ENCODE data around the gene SCD. TPM values are rescaled to one million over a fixed set of nuclear protein-coding genes. Genes with fewer than 3 reads are reported as not detected.

Gene SCD
- total and polyA plus RNA-seq, 2 of the 13 experiments (the other 11 are each of a cell fraction or from before 2014, with no cell fraction given): 492 to 512 TPM

DNA sequence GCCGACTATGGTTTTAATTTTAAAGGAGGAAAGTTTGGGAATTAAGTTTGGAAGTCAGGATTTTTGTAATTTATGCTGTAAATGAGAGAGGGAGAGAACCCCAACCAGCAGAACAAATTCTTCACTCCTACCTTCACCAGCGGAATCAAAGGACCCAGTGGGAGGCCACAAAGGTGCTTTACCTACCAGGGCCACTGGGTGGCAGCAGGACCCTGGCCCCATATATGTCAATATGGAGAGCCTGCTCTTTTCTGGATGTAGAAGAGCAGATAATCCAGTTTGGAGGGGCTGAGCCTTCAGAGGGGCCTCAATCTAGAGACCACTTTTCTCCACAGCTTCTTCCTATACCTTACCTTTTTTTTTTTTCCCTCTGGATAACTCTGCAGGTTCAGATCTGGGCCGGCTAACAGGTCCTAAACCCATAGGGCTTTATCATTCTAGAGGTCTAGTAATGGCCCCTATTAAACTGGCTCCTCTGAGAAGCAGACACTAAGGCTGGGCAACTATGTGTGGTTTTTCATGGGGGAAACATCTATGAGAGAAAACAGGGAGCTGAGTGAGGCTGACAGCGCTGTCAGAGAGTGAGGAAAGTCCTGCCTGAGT lies 8.5 kb upstream of the SCD start (continued):
- TF ChIP-seq ZNF792 (CRISPR knock-in tag; IDR thresholded peaks at IDR 0.05) (no peak), ZNF143 (CRISPR knock-in tag; IDR thresholded peaks at IDR 0.05) (no peak), ZIK1 (CRISPR knock-in tag; IDR thresholded peaks at IDR 0.05; ENCODE audit: borderline replicate concordance, low read depth) (no peak), ZNF24 (IDR thresholded peaks at IDR 0.05) (no peak), ZNF780A (CRISPR knock-in tag; IDR thresholded peaks at IDR 0.05) (no peak), CEBPB (IDR thresholded peaks at IDR 0.05; ENCODE audit: borderline replicate concordance, low read depth, low read length) (no peak), ZNF674 (CRISPR knock-in tag; IDR thresholded peaks at IDR 0.05; ENCODE audit: low read depth) (no peak), ZBTB1 (CRISPR knock-in tag; IDR thresholded peaks at IDR 0.05; ENCODE audit: borderline replicate concordance) (no peak), TSC22D2 (CRISPR knock-in tag; IDR thresholded peaks at IDR 0.05; ENCODE audit: borderline replicate concordance) (no peak), ZNF235 (CRISPR knock-in tag; IDR thresholded peaks at IDR 0.05; ENCODE audit: borderline replicate concordance) (no peak), ZNF205 (CRISPR knock-in tag; IDR thresholded peaks at IDR 0.05) (no peak), NR2F1 (CRISPR knock-in tag; IDR thresholded peaks at IDR 0.05) (no peak), FOXA3 (CRISPR knock-in tag; IDR thresholded peaks at IDR 0.05) (peak; percentile 89), ZSCAN29 (CRISPR knock-in tag; conservative IDR thresholded peaks at IDR 0.05) (no peak), GPN1 (CRISPR knock-in tag; IDR thresholded peaks at IDR 0.05; ENCODE audit: borderline replicate concordance) (no peak), IKZF1 (IDR thresholded peaks at IDR 0.05) (no peak), YY1 (IDR thresholded peaks at IDR 0.05; ENCODE audit: insufficient read depth, insufficient replicate concordance, low read depth, low read length) (peak; percentile 33), MAZ (IDR thresholded peaks at IDR 0.05; ENCODE audit: borderline replicate concordance, low read depth, low read length) (0 out of 2 replicates have a peak, but pooled peaks have one; percentile 20), MAZ (CRISPR knock-in tag; IDR thresholded peaks at IDR 0.05; ENCODE audit: low read depth) (no peak), ZNF232 (CRISPR knock-in tag; IDR thresholded peaks at IDR 0.05; ENCODE audit: borderline replicate concordance) (no peak), TRIM24 (CRISPR knock-in tag; IDR thresholded peaks at IDR 0.05) (no peak)
- TF ChIP-seq, protein P1, sequence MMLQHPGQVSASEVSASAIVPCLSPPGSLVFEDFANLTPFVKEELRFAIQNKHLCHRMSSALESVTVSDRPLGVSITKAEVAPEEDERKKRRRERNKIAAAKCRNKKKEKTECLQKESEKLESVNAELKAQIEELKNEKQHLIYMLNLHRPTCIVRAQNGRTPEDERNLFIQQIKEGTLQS (CRISPR knock-in tag; IDR thresholded peaks at IDR 0.05): no peak
- TF ChIP-seq, protein P2, sequence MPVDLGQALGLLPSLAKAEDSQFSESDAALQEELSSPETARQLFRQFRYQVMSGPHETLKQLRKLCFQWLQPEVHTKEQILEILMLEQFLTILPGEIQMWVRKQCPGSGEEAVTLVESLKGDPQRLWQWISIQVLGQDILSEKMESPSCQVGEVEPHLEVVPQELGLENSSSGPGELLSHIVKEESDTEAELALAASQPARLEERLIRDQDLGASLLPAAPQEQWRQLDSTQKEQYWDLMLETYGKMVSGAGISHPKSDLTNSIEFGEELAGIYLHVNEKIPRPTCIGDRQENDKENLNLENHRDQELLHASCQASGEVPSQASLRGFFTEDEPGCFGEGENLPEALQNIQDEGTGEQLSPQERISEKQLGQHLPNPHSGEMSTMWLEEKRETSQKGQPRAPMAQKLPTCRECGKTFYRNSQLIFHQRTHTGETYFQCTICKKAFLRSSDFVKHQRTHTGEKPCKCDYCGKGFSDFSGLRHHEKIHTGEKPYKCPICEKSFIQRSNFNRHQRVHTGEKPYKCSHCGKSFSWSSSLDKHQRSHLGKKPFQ (CRISPR knock-in tag; IDR thresholded peaks at IDR 0.05; ENCODE audit: insufficient replicate concordance): no peak
- TF ChIP-seq, protein P3, sequence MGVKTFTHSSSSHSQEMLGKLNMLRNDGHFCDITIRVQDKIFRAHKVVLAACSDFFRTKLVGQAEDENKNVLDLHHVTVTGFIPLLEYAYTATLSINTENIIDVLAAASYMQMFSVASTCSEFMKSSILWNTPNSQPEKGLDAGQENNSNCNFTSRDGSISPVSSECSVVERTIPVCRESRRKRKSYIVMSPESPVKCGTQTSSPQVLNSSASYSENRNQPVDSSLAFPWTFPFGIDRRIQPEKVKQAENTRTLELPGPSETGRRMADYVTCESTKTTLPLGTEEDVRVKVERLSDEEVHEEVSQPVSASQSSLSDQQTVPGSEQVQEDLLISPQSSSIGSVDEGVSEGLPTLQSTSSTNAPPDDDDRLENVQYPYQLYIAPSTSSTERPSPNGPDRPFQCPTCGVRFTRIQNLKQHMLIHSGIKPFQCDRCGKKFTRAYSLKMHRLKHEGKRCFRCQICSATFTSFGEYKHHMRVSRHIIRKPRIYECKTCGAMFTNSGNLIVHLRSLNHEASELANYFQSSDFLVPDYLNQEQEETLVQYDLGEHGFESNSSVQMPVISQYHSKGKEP (CRISPR knock-in tag; IDR thresholded peaks at IDR 0.05): no peak
- TF ChIP-seq, protein P4, sequence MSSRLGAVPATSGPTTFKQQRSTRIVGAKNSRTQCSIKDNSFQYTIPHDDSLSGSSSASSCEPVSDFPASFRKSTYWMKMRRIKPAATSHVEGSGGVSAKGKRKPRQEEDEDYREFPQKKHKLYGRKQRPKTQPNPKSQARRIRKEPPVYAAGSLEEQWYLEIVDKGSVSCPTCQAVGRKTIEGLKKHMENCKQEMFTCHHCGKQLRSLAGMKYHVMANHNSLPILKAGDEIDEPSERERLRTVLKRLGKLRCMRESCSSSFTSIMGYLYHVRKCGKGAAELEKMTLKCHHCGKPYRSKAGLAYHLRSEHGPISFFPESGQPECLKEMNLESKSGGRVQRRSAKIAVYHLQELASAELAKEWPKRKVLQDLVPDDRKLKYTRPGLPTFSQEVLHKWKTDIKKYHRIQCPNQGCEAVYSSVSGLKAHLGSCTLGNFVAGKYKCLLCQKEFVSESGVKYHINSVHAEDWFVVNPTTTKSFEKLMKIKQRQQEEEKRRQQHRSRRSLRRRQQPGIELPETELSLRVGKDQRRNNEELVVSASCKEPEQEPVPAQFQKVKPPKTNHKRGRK (CRISPR knock-in tag; IDR thresholded peaks at IDR 0.05): no peak
- TF ChIP-seq, protein P5, sequence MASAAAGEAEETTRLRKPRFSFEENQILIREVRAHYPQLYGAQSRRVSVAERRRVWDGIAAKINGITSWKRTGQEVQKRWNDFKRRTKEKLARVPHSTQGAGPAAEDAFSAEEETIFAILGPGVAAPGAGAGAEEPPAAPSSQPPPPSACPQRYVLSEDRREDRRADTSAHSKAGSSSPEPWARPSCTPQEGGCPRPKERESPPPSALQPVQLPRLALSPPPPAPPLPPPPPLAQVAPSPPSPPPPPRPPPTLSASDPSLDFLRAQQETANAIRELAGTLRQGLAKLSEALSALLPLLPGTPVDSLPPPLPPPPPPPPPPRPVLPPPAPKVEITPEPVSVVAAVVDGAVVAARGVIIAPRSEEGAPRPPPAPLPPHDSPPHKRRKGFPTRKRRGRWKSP (CRISPR knock-in tag; IDR thresholded peaks at IDR 0.05): no peak
